OCI-M2 (cell line): ENCODE data around the gene LAIR1.

ENCODE experiments used
- DNase-seq: peaks from one replicate; lab custom pipeline; 2025; ENCODE audit not compliant: unreplicated experiment; lab: John Stamatoyannopoulos, UW

Gene LAIR1

GRCh38 chr19:54319049-54319448 is 45.7 kb downstream of the LAIR1 start:
- DNase-seq: no peak

GRCh38 chr19:54317965-54318240 is 46.8 kb downstream of the LAIR1 start:
- no peak for DNase-seq

- no peak for DNase-seq
Observed at GRCh38 chr19:54317108-54317964, 47.4 kb downstream of the LAIR1 start.

GRCh38 chr19:54316746-54317107 is 48.0 kb downstream of the LAIR1 start:
- no peak for DNase-seq

GRCh38 chr19:54315956-54316355 is 48.8 kb downstream of the LAIR1 start:
- DNase-seq: no peak

GRCh38 chr19:54312436-54313377 is 52.0 kb downstream of the LAIR1 start, which contains the start of gene LILRA5:
LILRA5 (minus strand) TSS chr19:54313166; CDS start chr19:54313019, 147 bp downstream.
- DNase-seq: no peak

- no peak for DNase-seq
Observed at GRCh38 chr19:54312011-54312410, 52.7 kb downstream of the LAIR1 start.

- no peak for DNase-seq
Observed at GRCh38 chr19:54311486-54311885, 53.2 kb downstream of the LAIR1 start.

GRCh38 chr19:54310543-54310942 is 54.2 kb downstream of the LAIR1 start:
- no peak for DNase-seq

GRCh38 chr19:54309811-54310210 is 54.9 kb downstream of the LAIR1 start:
- DNase-seq: no peak

GRCh38 chr19:54307389-54308020 is 57.2 kb downstream of the LAIR1 start:
- DNase-seq: no peak

GRCh38 chr19:54305141-54305540 is 59.6 kb downstream of the LAIR1 start:
- no peak for DNase-seq

- no peak for DNase-seq
Observed at GRCh38 chr19:54302257-54302656, 62.5 kb downstream of the LAIR1 start.
